Measurements from ENCODE around the gene KCNJ6. TPM values are rescaled to one million over a fixed set of nuclear protein-coding genes. Genes with fewer than 3 reads are reported as not detected.
A peak's percentile ranks its signal among the peaks of the same experiment; 100 is the strongest.

Gene KCNJ6
- total and polyA plus RNA-seq, 9 of the 15 experiments (the other 6 are each of a cell fraction or from before 2014, with no cell fraction given): 0.06 to 0.21 (median 0.13) TPM; not detected in 1

- TF ChIP-seq, protein P1, sequence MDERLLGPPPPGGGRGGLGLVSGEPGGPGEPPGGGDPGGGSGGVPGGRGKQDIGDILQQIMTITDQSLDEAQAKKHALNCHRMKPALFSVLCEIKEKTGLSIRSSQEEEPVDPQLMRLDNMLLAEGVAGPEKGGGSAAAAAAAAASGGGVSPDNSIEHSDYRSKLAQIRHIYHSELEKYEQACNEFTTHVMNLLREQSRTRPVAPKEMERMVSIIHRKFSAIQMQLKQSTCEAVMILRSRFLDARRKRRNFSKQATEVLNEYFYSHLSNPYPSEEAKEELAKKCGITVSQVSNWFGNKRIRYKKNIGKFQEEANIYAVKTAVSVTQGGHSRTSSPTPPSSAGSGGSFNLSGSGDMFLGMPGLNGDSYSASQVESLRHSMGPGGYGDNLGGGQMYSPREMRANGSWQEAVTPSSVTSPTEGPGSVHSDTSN (CRISPR knock-in tag; IDR thresholded peaks at IDR 0.05; ENCODE audit: low read depth): no peak
- TF ChIP-seq, protein P1 (tag; conservative IDR thresholded peaks at IDR 0.05; ENCODE audit: low read depth): no peak
- TF ChIP-seq CEBPB (tag; IDR thresholded peaks at IDR 0.05): no peak
- TF ChIP-seq, protein P2, sequence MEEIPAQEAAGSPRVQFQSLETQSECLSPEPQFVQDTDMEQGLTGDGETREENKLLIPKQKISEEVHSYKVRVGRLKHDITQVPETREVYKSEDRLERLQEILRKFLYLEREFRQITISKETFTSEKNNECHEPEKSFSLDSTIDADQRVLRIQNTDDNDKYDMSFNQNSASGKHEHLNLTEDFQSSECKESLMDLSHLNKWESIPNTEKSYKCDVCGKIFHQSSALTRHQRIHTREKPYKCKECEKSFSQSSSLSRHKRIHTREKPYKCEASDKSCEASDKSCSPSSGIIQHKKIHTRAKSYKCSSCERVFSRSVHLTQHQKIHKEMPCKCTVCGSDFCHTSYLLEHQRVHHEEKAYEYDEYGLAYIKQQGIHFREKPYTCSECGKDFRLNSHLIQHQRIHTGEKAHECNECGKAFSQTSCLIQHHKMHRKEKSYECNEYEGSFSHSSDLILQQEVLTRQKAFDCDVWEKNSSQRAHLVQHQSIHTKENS (CRISPR knock-in tag; IDR thresholded peaks at IDR 0.05): no peak
- TF ChIP-seq ZNF518B (CRISPR knock-in tag; IDR thresholded peaks at IDR 0.05): no peak
- TF ChIP-seq RBM15 (IDR thresholded peaks at IDR 0.05; ENCODE audit: insufficient read depth, low read length): no peak
- TF ChIP-seq ZNF316 (IDR thresholded peaks at IDR 0.05): no peak
- TF ChIP-seq SMC3 (conservative IDR thresholded peaks at IDR 0.05; ENCODE audit: insufficient read depth, low read depth, low read length): peak; percentile 83
- no peak for TF ChIP-seq ZNF23 (CRISPR knock-in tag; IDR thresholded peaks at IDR 0.05)
- TF ChIP-seq TCF3 (CRISPR knock-in tag; IDR thresholded peaks at IDR 0.05): no peak
- 0 out of 2 replicates have a peak, but pooled peaks have one; percentile 26 for TF ChIP-seq ZNF263 (CRISPR knock-in tag; IDR thresholded peaks at IDR 0.05; ENCODE audit: borderline replicate concordance)
- no peak for TF ChIP-seq CBX2 (IDR thresholded peaks at IDR 0.05; ENCODE audit: insufficient read depth, low read length, poor library complexity, severe bottlenecking)
- no peak for TF ChIP-seq TCF15 (CRISPR knock-in tag; IDR thresholded peaks at IDR 0.05)
- no peak for TF ChIP-seq ILK (tag; IDR thresholded peaks at IDR 0.05; ENCODE audit: borderline replicate concordance, low read depth)
- TF ChIP-seq, protein P3, sequence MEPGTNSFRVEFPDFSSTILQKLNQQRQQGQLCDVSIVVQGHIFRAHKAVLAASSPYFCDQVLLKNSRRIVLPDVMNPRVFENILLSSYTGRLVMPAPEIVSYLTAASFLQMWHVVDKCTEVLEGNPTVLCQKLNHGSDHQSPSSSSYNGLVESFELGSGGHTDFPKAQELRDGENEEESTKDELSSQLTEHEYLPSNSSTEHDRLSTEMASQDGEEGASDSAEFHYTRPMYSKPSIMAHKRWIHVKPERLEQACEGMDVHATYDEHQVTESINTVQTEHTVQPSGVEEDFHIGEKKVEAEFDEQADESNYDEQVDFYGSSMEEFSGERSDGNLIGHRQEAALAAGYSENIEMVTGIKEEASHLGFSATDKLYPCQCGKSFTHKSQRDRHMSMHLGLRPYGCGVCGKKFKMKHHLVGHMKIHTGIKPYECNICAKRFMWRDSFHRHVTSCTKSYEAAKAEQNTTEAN (CRISPR knock-in tag; IDR thresholded peaks at IDR 0.05): no peak
- no peak for TF ChIP-seq ZNF140 (CRISPR knock-in tag; IDR thresholded peaks at IDR 0.05)
- no peak for TF ChIP-seq YBX1 (IDR thresholded peaks at IDR 0.05)
- peak; percentile 82; the same call in 1 of the 2 replicates for TF ChIP-seq STAG1 (CRISPR knock-in tag; IDR thresholded peaks at IDR 0.05; ENCODE audit: borderline replicate concordance)
- TF ChIP-seq ATF1 (CRISPR knock-in tag; IDR thresholded peaks at IDR 0.05): no peak
- TF ChIP-seq ATF1 (tag; IDR thresholded peaks at IDR 0.05): no peak
- TF ChIP-seq HDGF (IDR thresholded peaks at IDR 0.05): no peak
Measured at GRCh38 chr21:37700641-37701202, 215.5 kb downstream of the KCNJ6 start (continued).

All from K562 (cell line).